HepG2 (cell line): ENCODE measurements around the gene BRSK2. TPM values are rescaled to one million over a fixed set of nuclear protein-coding genes. Genes with fewer than 3 reads are reported as not detected.

ENCODE experiments used
- ATAC-seq: fragments of 200-7000 bp; cut with Tn5 transposase; 3 replicates; pipeline ENCODE4 v1.9.1; 2020; ENCODE audit warnings: mild to moderate bottlenecking, moderate library complexity
- BruUV-seq: library from RNA; stranded (reverse); fragments of 400-500 nt; replicated peaks from 2 replicates; lab custom pipeline; 2021; lab: Mats Ljungman, UMichigan
- CTCF ChIA-PET: fragments of 300-600 bp; formaldehyde crosslinking; extraction: SDS; loops from one replicate; lab custom pipeline; 2021; ENCODE audit warnings: low total read pairs, inconsistent platforms, low intra/inter-chr PET ratio; lab: Yijun Ruan, JAX
- POLR2A ChIA-PET: fragments of 350-600 bp; sonication (Branson Sonifier 250); formaldehyde crosslinking; loops from one replicate; lab custom pipeline; 2020; ENCODE audit warnings: antibody characterized with exemption, inconsistent platforms; lab: Yijun Ruan, JAX
- DNase-seq: peaks from one replicate; pipeline ENCODE4 v3.0.0-alpha.2; 2015; ENCODE audit warnings: low spot score
- FAIRE-seq: peaks from 3 replicates; lab custom pipeline; 2011; peaks lifted over from hg19 to GRCh38; lab: Jason Lieb, UNC
- H2AFZ ChIP-seq: one replicate; pipeline ENCODE4 v1.6.1; 2011; ENCODE audit warnings: low read length, inconsistent platforms
- H3K27ac ChIP-seq: fragments of 300-600 bp; 3 replicates; pipeline ENCODE4 v1.8.0; 2011; ENCODE audit warnings: mixed run types, mild to moderate bottlenecking, mixed read lengths, low read length, inconsistent platforms; ENCODE audit not compliant: insufficient read depth; ENCODE audit errors: extremely low read length
- H3K27me3 ChIP-seq, 2 experiments: fragments of 200-600 bp in 1 of 2; 2 replicates in 1 of 2; 3 replicates in 1 of 2; pipeline versions ENCODE4 v1.6.0 to v1.8.0; 2011; ENCODE audit warnings: low read length in 2 of 2, mild to moderate bottlenecking in 2 of 2, moderate library complexity in 2 of 2, inconsistent platforms in 1 of 2; ENCODE audit not compliant: insufficient read depth in 2 of 2, control insufficient read depth in 1 of 2
- H3K36me3 ChIP-seq, 2 experiments: fragments of 200-600 bp in 1 of 2; replicated peaks in 1 of 2; 2 replicates in 1 of 2; 3 replicates in 1 of 2; pipeline versions ENCODE4 v1.5.1 to v1.8.0; 2011; ENCODE audit warnings: low read length in 2 of 2, inconsistent platforms in 1 of 2; ENCODE audit not compliant: insufficient read depth in 2 of 2, control insufficient read depth in 1 of 2
- H3K4me1 ChIP-seq: 2 replicates; pipeline ENCODE4 v1.5.1; 2012; ENCODE audit warnings: low read length, inconsistent platforms; ENCODE audit not compliant: insufficient read depth
- H3K4me2 ChIP-seq: 2 replicates; pipeline ENCODE4 v1.6.0; 2011; ENCODE audit warnings: low read depth, low read length, inconsistent platforms
- H3K4me3 ChIP-seq, 3 experiments: fragments of 200-600 bp in 1 of 3; sonication (generic), shearing (Covaris generic) in 1 of 3; replicated peaks in 1 of 3; 2 replicates each; pipeline ENCODE4 v1.5.1; 2011 to 2016; ENCODE audit warnings: low read length in 3 of 3, inconsistent platforms in 2 of 3, low read depth in 2 of 3, mild to moderate bottlenecking in 2 of 3, control low read depth in 1 of 3, mixed read lengths in 1 of 3; ENCODE audit not compliant: insufficient read depth in 1 of 3
- H3K79me2 ChIP-seq: one replicate; pipeline ENCODE4 v1.6.1; 2011; ENCODE audit warnings: low read length, inconsistent platforms; ENCODE audit not compliant: insufficient read depth
- H3K9ac ChIP-seq: 2 replicates; pipeline ENCODE4 v1.6.0; 2011; ENCODE audit warnings: mild to moderate bottlenecking, low read depth, low read length, inconsistent platforms; ENCODE audit not compliant: insufficient read depth
- H3K9me3 ChIP-seq: 2 replicates; pipeline ENCODE4 v1.5.1; 2012; ENCODE audit warnings: mild to moderate bottlenecking, low read length
- H4K20me1 ChIP-seq: 2 replicates; pipeline ENCODE4 v1.6.0; 2011; ENCODE audit warnings: inconsistent platforms, mild to moderate bottlenecking, low read length, moderate library complexity; ENCODE audit not compliant: insufficient read depth
- RBM39 ChIP-seq: fragments of 200-400 bp; formaldehyde crosslinking; IDR thresholded peaks from one replicate; pipeline ENCODE4 v1.6.1; 2018; ENCODE audit warnings: antibody characterized with exemption, mild to moderate bottlenecking, low read depth, low read length; ENCODE audit not compliant: poor library complexity, severe bottlenecking
- ZNF768 ChIP-seq: sonication (generic); formaldehyde crosslinking; IDR thresholded peaks from 2 replicates; pipeline ENCODE4 v1.4.0; 2020; ENCODE audit warnings: missing genetic modification reagents
- WGBS: methylation state at CpG from one replicate; pipeline ENCODE4 v1.1.6; 2017; ENCODE audit warnings: low lambda C conversion rate; 5-methylcytosine and 5-hydroxymethylcytosine counted together
- in situ Hi-C: cut with HindIII; loops from 2 replicates; pipeline ENCODE4 v1.10.0; 2017; ENCODE audit warnings: low pct_unique_long_range_greater_than_20kb; ENCODE audit not compliant: extremely low pct_ligation_motif_present
- intact Hi-C: fragments of 100-400 bp; cut with micrococcal nuclease; formaldehyde crosslinking; loops from one replicate; pipeline ENCODE4 v1.10.0; 2022; ENCODE audit not compliant: unreplicated experiment
- polyA plus RNA-seq, 8 experiments: library from polyadenylated mRNA; depleted of rRNA in 3 of 8; stranded (reverse) in 7 of 8; unstranded in 1 of 8; fragments of >200 nt; fragmentation: Illumina TruSeq in 4 of 8; extraction: Trizol in 4 of 8; gene quantifications; 2 replicates each; pipeline versions ENCODE4 v1.2.1 to v1.2.3, GENCODE V29; 2011 to 2016; ENCODE audit warnings: low read depth in 4 of 8, missing spikeins in 1 of 8, mixed read lengths in 1 of 8; ENCODE audit not compliant: insufficient read depth in 1 of 8
- total RNA-seq, 5 experiments: library from RNA; depleted of rRNA; stranded (reverse); fragments of >200 nt; fragmentation: Illumina TruSeq; extraction: Trizol; gene quantifications; 2 replicates each; pipeline ENCODE4 v1.2.3, GENCODE V29; 2016; ENCODE audit warnings: low read depth in 1 of 5
- TF ChIP-seq, protein P1 (sequence below): sonication (generic); formaldehyde crosslinking; IDR thresholded peaks from 2 replicates; pipeline ENCODE4 v1.4.0; 2020; ENCODE audit warnings: missing genetic modification reagents, borderline replicate concordance
- TF ChIP-seq, protein P2 (sequence below): sonication (generic); formaldehyde crosslinking; IDR thresholded peaks from 2 replicates; pipeline ENCODE4 v1.4.0; 2020; ENCODE audit warnings: missing genetic modification reagents

The BRSK2 gene
- total and polyA plus RNA-seq, 2 of the 13 experiments (the other 11 are each of a cell fraction or from before 2014, with no cell fraction given), result 0.74 to 1.1 TPM

DNA sequence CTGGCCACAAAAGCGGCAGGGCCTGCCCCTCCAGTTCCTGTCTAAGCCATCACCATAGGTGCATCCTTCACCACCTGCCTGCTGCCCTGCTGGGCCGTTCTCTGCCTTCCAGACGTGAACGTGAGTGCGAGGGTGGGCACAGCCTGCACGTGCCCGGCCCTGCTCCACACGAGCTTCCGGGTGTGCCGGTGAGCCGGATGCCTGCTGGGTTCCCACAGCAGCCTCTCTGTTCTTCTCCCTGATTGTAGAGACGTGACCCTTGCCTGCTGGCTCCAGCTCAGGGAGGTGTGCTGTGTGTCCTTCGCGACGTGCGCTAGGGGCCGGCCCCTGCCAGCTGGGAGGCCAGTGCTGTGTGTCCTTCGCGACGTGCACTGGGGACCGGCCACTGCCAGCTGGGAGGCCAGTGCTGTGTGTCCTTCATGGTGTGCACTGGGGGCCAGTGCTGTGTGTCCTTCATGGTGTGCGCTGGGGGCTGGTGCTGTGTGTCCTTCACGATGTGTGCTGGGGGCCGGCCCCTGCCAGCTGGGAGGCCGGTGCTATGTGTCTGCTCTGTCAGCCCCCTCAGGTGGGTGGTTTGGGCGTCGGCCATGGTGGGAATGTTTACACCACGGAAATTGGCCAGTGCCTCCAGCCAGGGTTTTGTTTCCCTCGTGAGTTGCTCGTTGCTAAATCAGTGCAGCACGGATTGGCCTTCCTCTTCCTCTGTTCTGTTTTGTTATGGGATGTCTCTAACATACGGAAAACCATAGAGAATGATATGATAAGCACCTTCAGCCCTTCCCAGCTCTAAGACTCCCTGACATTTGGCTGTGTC lies 35.4 kb upstream of the BRSK2 start:
- FAIRE-seq, result no peak

DNA sequence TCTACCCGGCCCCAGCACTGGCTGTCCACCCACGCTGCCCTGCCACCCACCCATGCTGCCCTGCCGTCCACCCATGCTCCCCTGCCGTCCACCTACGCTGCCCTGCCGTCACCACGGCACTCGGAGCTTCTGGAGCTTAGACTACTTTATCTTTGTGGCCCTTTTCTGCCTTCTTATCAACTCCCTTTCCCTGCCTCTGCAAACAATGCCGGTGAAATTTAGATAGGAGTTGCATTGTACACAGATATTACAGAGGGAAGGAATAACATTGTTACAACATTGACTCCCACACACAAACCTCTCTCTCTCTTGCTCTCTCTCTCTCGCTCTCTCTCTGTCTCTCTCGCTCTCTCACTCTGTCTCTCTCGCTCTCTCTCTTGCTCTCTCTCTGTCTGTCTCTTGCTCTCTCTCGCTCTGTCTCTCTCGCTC lies 33.7 kb upstream of the BRSK2 start:
- no peak for FAIRE-seq
- CTCF ChIA-PET, result no interaction called here
- H4K20me1 ChIP-seq, result no peaks in the 10 kb centered on the region
- ATAC-seq, result no peak
- H3K27me3 ChIP-seq, result peaks cover 2 to 61% of the 10 kb centered on the region in 2 experiments; a peak in 4 of 5 replicates
- BruUV-seq, result no TSS peak
- no peak overlapping the region for H2AFZ ChIP-seq
- WGBS, result 5% methylated on average over 14 of the region's 14 CpGs
- POLR2A ChIA-PET, result no interaction called here
- no peaks in the 10 kb centered on the region for H3K36me3 ChIP-seq
- no peak overlapping the region for H3K9ac ChIP-seq
- H3K4me1 ChIP-seq, result peaks cover 18% of the 10 kb centered on the region
- no peak overlapping the region for H3K4me3 ChIP-seq
- intact Hi-C loops, result loop anchor here (5.0 kb wide), 1 partner anchor 94 kb away; no protein-coding TSS in a partner anchor
- TF ChIP-seq, protein P1, sequence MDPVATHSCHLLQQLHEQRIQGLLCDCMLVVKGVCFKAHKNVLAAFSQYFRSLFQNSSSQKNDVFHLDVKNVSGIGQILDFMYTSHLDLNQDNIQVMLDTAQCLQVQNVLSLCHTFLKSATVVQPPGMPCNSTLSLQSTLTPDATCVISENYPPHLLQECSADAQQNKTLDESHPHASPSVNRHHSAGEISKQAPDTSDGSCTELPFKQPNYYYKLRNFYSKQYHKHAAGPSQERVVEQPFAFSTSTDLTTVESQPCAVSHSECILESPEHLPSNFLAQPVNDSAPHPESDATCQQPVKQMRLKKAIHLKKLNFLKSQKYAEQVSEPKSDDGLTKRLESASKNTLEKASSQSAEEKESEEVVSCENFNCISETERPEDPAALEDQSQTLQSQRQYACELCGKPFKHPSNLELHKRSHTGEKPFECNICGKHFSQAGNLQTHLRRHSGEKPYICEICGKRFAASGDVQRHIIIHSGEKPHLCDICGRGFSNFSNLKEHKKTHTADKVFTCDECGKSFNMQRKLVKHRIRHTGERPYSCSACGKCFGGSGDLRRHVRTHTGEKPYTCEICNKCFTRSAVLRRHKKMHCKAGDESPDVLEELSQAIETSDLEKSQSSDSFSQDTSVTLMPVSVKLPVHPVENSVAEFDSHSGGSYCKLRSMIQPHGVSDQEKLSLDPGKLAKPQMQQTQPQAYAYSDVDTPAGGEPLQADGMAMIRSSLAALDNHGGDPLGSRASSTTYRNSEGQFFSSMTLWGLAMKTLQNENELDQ (CRISPR knock-in tag), result no peak
- no peak overlapping the region for H3K4me2 ChIP-seq
- H3K27ac ChIP-seq, result no peak overlapping the region
- H3K9me3 ChIP-seq, result no peaks in the 10 kb centered on the region
- H3K79me2 ChIP-seq, result no peaks in the 10 kb centered on the region
- in situ Hi-C loops, result no loop called here
- no peak for DNase-seq

More for the DNA sequence above, 35.4 kb upstream of the BRSK2 start:
- 55% methylated on average over 5 of the region's 32 CpGs for WGBS
- H2AFZ ChIP-seq, result no peak overlapping the region
- H3K9me3 ChIP-seq, result no peaks in the 10 kb centered on the region
- TF ChIP-seq ZNF768, result peak; percentile 94
- TF ChIP-seq, protein P2, sequence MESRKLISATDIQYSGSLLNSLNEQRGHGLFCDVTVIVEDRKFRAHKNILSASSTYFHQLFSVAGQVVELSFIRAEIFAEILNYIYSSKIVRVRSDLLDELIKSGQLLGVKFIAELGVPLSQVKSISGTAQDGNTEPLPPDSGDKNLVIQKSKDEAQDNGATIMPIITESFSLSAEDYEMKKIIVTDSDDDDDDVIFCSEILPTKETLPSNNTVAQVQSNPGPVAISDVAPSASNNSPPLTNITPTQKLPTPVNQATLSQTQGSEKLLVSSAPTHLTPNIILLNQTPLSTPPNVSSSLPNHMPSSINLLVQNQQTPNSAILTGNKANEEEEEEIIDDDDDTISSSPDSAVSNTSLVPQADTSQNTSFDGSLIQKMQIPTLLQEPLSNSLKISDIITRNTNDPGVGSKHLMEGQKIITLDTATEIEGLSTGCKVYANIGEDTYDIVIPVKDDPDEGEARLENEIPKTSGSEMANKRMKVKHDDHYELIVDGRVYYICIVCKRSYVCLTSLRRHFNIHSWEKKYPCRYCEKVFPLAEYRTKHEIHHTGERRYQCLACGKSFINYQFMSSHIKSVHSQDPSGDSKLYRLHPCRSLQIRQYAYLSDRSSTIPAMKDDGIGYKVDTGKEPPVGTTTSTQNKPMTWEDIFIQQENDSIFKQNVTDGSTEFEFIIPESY, result peak; percentile 69
- no peak for TF ChIP-seq RBM39
- no peaks in the 10 kb centered on the region for H4K20me1 ChIP-seq
- H3K4me1 ChIP-seq, result peaks cover 20% of the 10 kb centered on the region
- no TSS peak for BruUV-seq
- H3K79me2 ChIP-seq, result no peaks in the 10 kb centered on the region
- H3K4me2 ChIP-seq, result no peak overlapping the region
- ChIA-PET POLR2A (no interaction called here), CTCF (no interaction called here)
- no peak for DNase-seq
- no peak overlapping the region for H3K27ac ChIP-seq
- peaks cover 5 to 62% of the 10 kb centered on the region in 2 experiments; a peak in 4 of 5 replicates for H3K27me3 ChIP-seq
- intact Hi-C loops (no loop called here), in situ Hi-C loops (no loop called here)
- peak; percentile 9; the same call in 2 of the 3 replicates for ATAC-seq
- no peak overlapping the region for H3K4me3 ChIP-seq
- H3K36me3 ChIP-seq, result no peaks in the 10 kb centered on the region
- H3K9ac ChIP-seq, result no peak overlapping the region
